IMR-90 (cell line): ENCODE measurements around the gene PRKAG2. TPM values are rescaled to one million over a fixed set of nuclear protein-coding genes. Genes with fewer than 3 reads are reported as not detected.

Experiments used
- ATAC-seq: fragments of 200-7000 bp; cut with Tn5 transposase; 2 replicates; pipeline ENCODE4 v1.9.1; 2020; ENCODE audit warnings: low read depth, mild to moderate bottlenecking, moderate library complexity
- BruUV-seq: library from RNA; stranded (reverse); fragments of 400-500 nt; replicated peaks from 2 replicates; lab custom pipeline; 2021; lab: Mats Ljungman, UMichigan
- CTCF ChIA-PET: fragments of 300-600 bp; formaldehyde crosslinking; extraction: SDS; loops from one replicate; lab custom pipeline; 2021; ENCODE audit warnings: antibody characterized with exemption; lab: Yijun Ruan, JAX
- POLR2A ChIA-PET: fragments of 300-600 bp; sonication (Branson Sonifier 250); formaldehyde crosslinking; loops from one replicate; lab custom pipeline; 2022; ENCODE audit warnings: antibody characterized with exemption; ENCODE audit not compliant: unreplicated experiment; lab: Charles Lee
- DNase-seq: peaks from one replicate; pipeline ENCODE4 v3.0.0; 2013
- H2AFZ ChIP-seq: replicated peaks from 2 replicates; pipeline ENCODE3; 2013; ENCODE audit warnings: low read length, mild to moderate bottlenecking; ENCODE audit not compliant: poor library complexity
- H2AK5ac ChIP-seq: 2 replicates; pipeline ENCODE4 v1.6.1; 2013; ENCODE audit warnings: low read depth, low read length, inconsistent platforms
- H2AK9ac ChIP-seq: replicated peaks from 2 replicates; pipeline ENCODE3; 2013; ENCODE audit warnings: mild to moderate bottlenecking, low read depth, low read length, moderate library complexity; ENCODE audit not compliant: poor library complexity
- H2BK120ac ChIP-seq: 2 replicates; pipeline ENCODE4 v1.6.1; 2013; ENCODE audit warnings: low read depth, low read length, inconsistent platforms
- H2BK15ac ChIP-seq: 3 replicates; pipeline ENCODE4 v1.6.1; 2013; ENCODE audit warnings: low read depth, low read length, inconsistent platforms
- H2BK20ac ChIP-seq: 2 replicates; pipeline ENCODE4 v1.6.1; 2013; ENCODE audit warnings: low read depth, mild to moderate bottlenecking, inconsistent platforms, low read length, moderate library complexity
- H2BK5ac ChIP-seq: 2 replicates; pipeline ENCODE4 v1.6.1; 2013; ENCODE audit warnings: mild to moderate bottlenecking, low read depth, low read length, inconsistent platforms; ENCODE audit not compliant: poor library complexity, severe bottlenecking
- H3K14ac ChIP-seq: replicated peaks from 2 replicates; pipeline ENCODE4 v1.6.1; 2013; ENCODE audit warnings: low read depth, low read length, inconsistent platforms
- H3K18ac ChIP-seq: 2 replicates; pipeline ENCODE4 v1.6.1; 2013; ENCODE audit warnings: low read depth, low read length, control low read depth
- H3K23ac ChIP-seq: 2 replicates; pipeline ENCODE4 v1.6.1; 2013; ENCODE audit warnings: low read depth, low read length, inconsistent platforms
- H3K27ac ChIP-seq: 2 replicates; pipeline ENCODE4 v1.5.1; 2013; ENCODE audit warnings: mild to moderate bottlenecking, control low read depth, low read length; ENCODE audit not compliant: insufficient read depth
- H3K27me3 ChIP-seq: 2 replicates; pipeline ENCODE4 v1.6.1; 2013; ENCODE audit warnings: low read length; ENCODE audit not compliant: control insufficient read depth, insufficient read depth
- H3K36me3 ChIP-seq: 2 replicates; pipeline ENCODE4 v1.6.1; 2013; ENCODE audit warnings: low read length, mixed read lengths; ENCODE audit not compliant: control insufficient read depth, insufficient read depth
- H3K4ac ChIP-seq: 2 replicates; pipeline ENCODE4 v1.6.1; 2013; ENCODE audit warnings: low read depth, low read length, inconsistent platforms
- H3K4me1 ChIP-seq: 2 replicates; pipeline ENCODE4 v1.6.1; 2013; ENCODE audit warnings: low read length, mixed read lengths; ENCODE audit not compliant: control insufficient read depth, insufficient read depth
- H3K4me2 ChIP-seq: 2 replicates; pipeline ENCODE4 v1.6.1; 2013; ENCODE audit warnings: low read depth, mild to moderate bottlenecking, control low read depth, low read length, moderate library complexity
- H3K4me3 ChIP-seq: 2 replicates; pipeline ENCODE4 v1.5.1; 2013; ENCODE audit warnings: low read depth, mild to moderate bottlenecking, control low read depth, low read length, moderate library complexity; ENCODE audit not compliant: insufficient read depth
- H3K56ac ChIP-seq: 2 replicates; pipeline ENCODE4 v1.6.1; 2013; ENCODE audit warnings: low read length, inconsistent platforms; ENCODE audit not compliant: insufficient read depth; ENCODE audit errors: extremely low read depth
- H3K79me1 ChIP-seq, 2 experiments: 2 replicates each; pipeline ENCODE4 v1.6.1; 2013; ENCODE audit warnings: low read length in 2 of 2, inconsistent platforms in 1 of 2, low read depth in 1 of 2
- H3K9ac ChIP-seq: 2 replicates; pipeline ENCODE4 v1.6.1; 2013; ENCODE audit warnings: low read depth, low read length, control low read depth
- H3K9me1 ChIP-seq: 2 replicates; pipeline ENCODE4 v1.6.1; 2013; ENCODE audit warnings: low read length, inconsistent platforms; ENCODE audit not compliant: insufficient read depth
- H3K9me3 ChIP-seq: 2 replicates; pipeline ENCODE4 v1.6.1; 2013; ENCODE audit warnings: low read length; ENCODE audit not compliant: control insufficient read depth, insufficient read depth
- H4K20me1 ChIP-seq: 2 replicates; pipeline ENCODE4 v1.6.1; 2013; ENCODE audit warnings: low read length, inconsistent platforms; ENCODE audit not compliant: insufficient read depth
- H4K5ac ChIP-seq: 2 replicates; pipeline ENCODE4 v1.6.1; 2013; ENCODE audit warnings: mild to moderate bottlenecking, low read depth, low read length, control low read depth
- H4K8ac ChIP-seq, 2 experiments: 2 replicates each; pipeline ENCODE4 v1.6.1; 2013; ENCODE audit warnings: low read depth in 2 of 2, low read length in 2 of 2, control low read depth in 1 of 2, inconsistent platforms in 1 of 2
- H4K91ac ChIP-seq: 2 replicates; pipeline ENCODE4 v1.6.1; 2013; ENCODE audit warnings: low read depth, low read length, inconsistent platforms; ENCODE audit not compliant: insufficient read depth
- BHLHE40 ChIP-seq: fragments of 150-350 bp; IDR thresholded peaks from 2 replicates; pipeline ENCODE4 v1.6.1; 2016; ENCODE audit warnings: mild to moderate bottlenecking, low read depth, low read length
- CEBPB ChIP-seq: IDR thresholded peaks from 2 replicates; pipeline ENCODE4 v1.6.1; 2012; ENCODE audit warnings: low read depth, low read length, improper control_type of control experiment
- RFX5 ChIP-seq: IDR thresholded peaks from 2 replicates; pipeline ENCODE4 v1.8.0; 2012; ENCODE audit warnings: low read depth, mild to moderate bottlenecking, low read length, moderate library complexity
- WGBS, 2 experiments: methylation state at CpG; one replicate each; pipeline versions ENCODE4 v1.1.5 to v1.1.7; 2013; ENCODE audit warnings: missing lambda C conversion rate in 2 of 2; ENCODE audit not compliant: insufficient read length in 1 of 2; ENCODE audit errors: extremely low coverage in 2 of 2; 5-methylcytosine and 5-hydroxymethylcytosine counted together
- dilution Hi-C: fragments of 300-500 bp; cut with HindIII; formaldehyde crosslinking; loops from one replicate; pipeline ENCODE4 v1.14.3; 2018; ENCODE audit warnings: low sequenced_read_pairs; ENCODE audit not compliant: unreplicated experiment
- in situ Hi-C: fragments of 300-500 bp; cut with MboI; formaldehyde crosslinking; loops from 3 replicates; pipeline ENCODE4 v1.14.3; 2019; ENCODE audit warnings: low sequenced_read_pairs, inconsistent platforms, mixed read lengths
- intact Hi-C: fragments of 100-400 bp; cut with micrococcal nuclease; formaldehyde crosslinking; loops from 2 replicates; pipeline ENCODE4 v1.10.0; 2022
- polyA plus RNA-seq, 3 experiments: library from polyadenylated mRNA; depleted of rRNA; stranded (reverse); fragments of >200 nt; gene quantifications; 2 replicates each; pipeline ENCODE4 v1.2.3, GENCODE V29; 2012; ENCODE audit warnings: low replicate concordance in 1 of 3
- total RNA-seq: library from RNA; depleted of rRNA; stranded (reverse); fragments of >200 nt; gene quantifications from 2 replicates; pipeline ENCODE4 v1.2.3, GENCODE V29; 2012

PRKAG2 gene
- total and polyA plus RNA-seq, 2 of the 4 experiments (the other 2 are of a cell fraction): 15.4 to 21.6 TPM

GRCh38 chr7:151566897-151567320 is 310.0 kb downstream of the PRKAG2 start:
- ATAC-seq (peak; percentile 74), DNase-seq (peak; percentile 67)
- no peak overlapping the region for H3K27ac ChIP-seq
- H2BK120ac ChIP-seq: no peak overlapping the region
- H2AFZ ChIP-seq: no peak overlapping the region
- no peaks in the 10 kb centered on the region for H4K20me1 ChIP-seq
- no peak overlapping the region for H3K4ac ChIP-seq
- H3K9me3 ChIP-seq: no peaks in the 10 kb centered on the region
- ChIA-PET CTCF (no interaction called here), POLR2A (no interaction called here)
- WGBS, 2 experiments: no CpG with 5 or more reads among the region's 8 CpGs
- no peak overlapping the region for H4K8ac ChIP-seq
- peaks cover 14% of the 10 kb centered on the region for H3K36me3 ChIP-seq
- H3K14ac ChIP-seq: no peak overlapping the region
- H3K4me2 ChIP-seq: no peak overlapping the region
- H3K9ac ChIP-seq: no peak overlapping the region
- peaks cover 3% of the 10 kb centered on the region; the same call in 1 of the 2 replicates for H3K9me1 ChIP-seq
- H3K27me3 ChIP-seq: no peaks in the 10 kb centered on the region
- no peak overlapping the region for H3K56ac ChIP-seq
- H3K4me3 ChIP-seq: no peak overlapping the region
- no peak overlapping the region for H2BK15ac ChIP-seq
- TF ChIP-seq CEBPB (peak; percentile 92), RFX5 (no peak), BHLHE40 (peak; percentile 44; the same call in 1 of the 2 replicates)
- intact Hi-C loops: no loop called here
- H4K91ac ChIP-seq: no peak overlapping the region
- H2AK9ac ChIP-seq: no peak overlapping the region
- no TSS peak for BruUV-seq
- dilution Hi-C loops: no loop called here
- H2BK20ac ChIP-seq: no peak overlapping the region
- no peak overlapping the region for H4K5ac ChIP-seq
- H2AK5ac ChIP-seq: no peak overlapping the region; the same call in 1 of the 2 replicates
- H3K79me1 ChIP-seq: peaks cover 0 to 6% of the 10 kb centered on the region in 2 experiments; a peak in 2 of 4 replicates
- H3K23ac ChIP-seq: no peak overlapping the region
- H3K18ac ChIP-seq: no peak overlapping the region
- H2BK5ac ChIP-seq: no peak overlapping the region
- in situ Hi-C loops: no loop called here
- peaks cover 4% of the 10 kb centered on the region for H3K4me1 ChIP-seq
